Osteocyte (in vitro differentiated cells): Measurements from ENCODE around the gene WWC2. TPM values are rescaled to one million over a fixed set of nuclear protein-coding genes. Genes with fewer than 3 reads are reported as not detected.

Source experiments
- DNase-seq: peaks from one replicate; pipeline ENCODE4 v3.0.0; 2021; ENCODE audit warnings: mixed read lengths; ENCODE audit not compliant: unreplicated experiment; ENCODE audit errors: extremely low spot score
- H3K27ac Mint-ChIP-seq: one replicate; pipeline ENCODE4 v1.8.0; 2021; ENCODE audit warnings: mild to moderate bottlenecking, mixed read lengths; ENCODE audit not compliant: unreplicated experiment
- H3K27me3 Mint-ChIP-seq: one replicate; pipeline ENCODE4 v1.8.0; 2021; ENCODE audit warnings: mixed read lengths; ENCODE audit not compliant: unreplicated experiment
- H3K36me3 Mint-ChIP-seq: one replicate; pipeline ENCODE4 v1.8.0; 2021; ENCODE audit warnings: mixed read lengths; ENCODE audit not compliant: unreplicated experiment
- H3K4me1 Mint-ChIP-seq: one replicate; pipeline ENCODE4 v1.8.0; 2021; ENCODE audit warnings: mixed read lengths; ENCODE audit not compliant: unreplicated experiment
- H3K4me3 Mint-ChIP-seq: one replicate; pipeline ENCODE4 v1.8.0; 2021; ENCODE audit warnings: mild to moderate bottlenecking, moderate library complexity, mixed read lengths; ENCODE audit not compliant: unreplicated experiment
- H3K9me3 Mint-ChIP-seq: one replicate; pipeline ENCODE4 v1.8.0; 2021; ENCODE audit warnings: mixed read lengths; ENCODE audit not compliant: unreplicated experiment
- CTCF ChIP-seq: fragments of 200-600 bp; sonication (generic); IDR thresholded peaks from 2 replicates; pipeline ENCODE4 v1.5.0; 2021; ENCODE audit warnings: antibody characterized with exemption, mild to moderate bottlenecking, moderate library complexity
- total RNA-seq: library from RNA; stranded (reverse); gene quantifications from 2 replicates; pipeline ENCODE4 v1.2.1, GENCODE V29; 2021

Gene WWC2
- total RNA-seq, 1 donor from 2014 or later = 53.5 TPM

- Mint-ChIP-seq H3K27me3 (no peaks in the 10 kb centered on the region), H3K9me3 (no peaks in the 10 kb centered on the region), H3K36me3 (no peaks in the 10 kb centered on the region), H3K4me3 (no peak overlapping the region), H3K27ac (no peak overlapping the region), H3K4me1 (peaks cover 12% of the 10 kb centered on the region)
- TF ChIP-seq CTCF = no peak
- no peak for DNase-seq
Measured at GRCh38 chr4:183352546-183352945, 253.5 kb downstream of the WWC2 start.

- Mint-ChIP-seq H3K9me3 (no peaks in the 10 kb centered on the region), H3K27ac (no peak overlapping the region)
- TF ChIP-seq CTCF = no peak
Measured at GRCh38 chr4:183353557-183353956, 254.5 kb downstream of the WWC2 start.

GRCh38 chr4:183354219-183354618 lies 255.2 kb downstream of the WWC2 start:
- H3K4me1 Mint-ChIP-seq = peaks cover 7% of the 10 kb centered on the region
- no peak for DNase-seq
- no peaks in the 10 kb centered on the region for H3K36me3 Mint-ChIP-seq
- H3K4me3 Mint-ChIP-seq = no peak overlapping the region
- H3K9me3 Mint-ChIP-seq = no peaks in the 10 kb centered on the region
- no peak overlapping the region for H3K27ac Mint-ChIP-seq
- no peaks in the 10 kb centered on the region for H3K27me3 Mint-ChIP-seq
- TF ChIP-seq CTCF = no peak

More at GRCh38 chr4:183353557-183353956, 254.5 kb downstream of the WWC2 start:
- Mint-ChIP-seq H3K27me3 (no peaks in the 10 kb centered on the region), H3K4me3 (no peak overlapping the region), H3K36me3 (no peaks in the 10 kb centered on the region), H3K4me1 (peaks cover 12% of the 10 kb centered on the region)
- DNase-seq = no peak

GRCh38 chr4:183355405-183355804 lies 256.3 kb downstream of the WWC2 start:
- H3K27ac Mint-ChIP-seq = no peak overlapping the region
- no peak overlapping the region for H3K4me3 Mint-ChIP-seq
- H3K36me3 Mint-ChIP-seq = no peaks in the 10 kb centered on the region
- no peak for TF ChIP-seq CTCF
- no peaks in the 10 kb centered on the region for H3K27me3 Mint-ChIP-seq
- no peak for DNase-seq
- peaks cover 2% of the 10 kb centered on the region for H3K4me1 Mint-ChIP-seq
- H3K9me3 Mint-ChIP-seq = no peaks in the 10 kb centered on the region

- Mint-ChIP-seq H3K27me3 (no peaks in the 10 kb centered on the region), H3K27ac (no peak overlapping the region), H3K36me3 (no peaks in the 10 kb centered on the region), H3K4me1 (no peaks in the 10 kb centered on the region), H3K9me3 (no peaks in the 10 kb centered on the region), H3K4me3 (no peak overlapping the region)
- DNase-seq = no peak
- no peak for TF ChIP-seq CTCF
Measured at GRCh38 chr4:183356173-183356830, 257.2 kb downstream of the WWC2 start.
